GM13977 (cell line): ENCODE data around the gene SLC44A5.
A peak's percentile ranks its signal among the peaks of the same experiment; 100 is the strongest.

Experiments
- DNase-seq: peaks from one replicate; pipeline ENCODE4 v3.0.0; 2012; ENCODE audit warnings: low spot score
- CTCF ChIP-seq: IDR thresholded peaks from 2 replicates; pipeline ENCODE4 v1.5.1; 2012; ENCODE audit warnings: mild to moderate bottlenecking, control low read depth; ENCODE audit not compliant: insufficient read depth; ENCODE audit errors: extremely low read depth, missing control alignments
- in situ Hi-C: fragments of 300-500 bp; cut with MboI; formaldehyde crosslinking; loops from one replicate; pipeline ENCODE4 v1.12.0; 2022; ENCODE audit warnings: low sequenced_read_pairs, low pct_unique_long_range_greater_than_20kb, mixed read lengths, inconsistent platforms; ENCODE audit not compliant: unreplicated experiment

The SLC44A5 gene

GRCh38 chr1:75237316-75237715, 373.6 kb downstream of the SLC44A5 start:
- in situ Hi-C loops, result loop anchor here (10.0 kb wide), 1 partner anchor 387 kb away; no protein-coding TSS in a partner anchor
- DNase-seq, result no peak
- no peak for TF ChIP-seq CTCF

GRCh38 chr1:75234562-75234961, 376.4 kb downstream of the SLC44A5 start:
- DNase-seq, result no peak
- in situ Hi-C loops, result loop anchor here (10.0 kb wide), 1 partner anchor 390 kb away; no protein-coding TSS in a partner anchor
- TF ChIP-seq CTCF, result no peak

- in situ Hi-C loops, result loop anchor here (10.0 kb wide), 1 partner anchor 391 kb away; no protein-coding TSS in a partner anchor
- TF ChIP-seq CTCF, result peak; percentile 72
- DNase-seq, result peak; percentile 10
These were observed 377.5 kb downstream of the SLC44A5 start for GRCh38 chr1:75233302-75233929.

- in situ Hi-C loops, result no loop called here
- DNase-seq, result no peak
- TF ChIP-seq CTCF, result no peak
These were observed 390.8 kb downstream of the SLC44A5 start for GRCh38 chr1:75220072-75220471.

- TF ChIP-seq CTCF, result no peak
- in situ Hi-C loops, result no loop called here
- DNase-seq, result no peak
These were observed 396.9 kb downstream of the SLC44A5 start for GRCh38 chr1:75214017-75214416.

GRCh38 chr1:75211648-75212047, 399.3 kb downstream of the SLC44A5 start:
- no peak for TF ChIP-seq CTCF
- no peak for DNase-seq
- in situ Hi-C loops, result no loop called here
